GM21447 (cell line): ENCODE data around the gene AVEN.
"Not testable (repeated sequence)": the region's sequence is repeated elsewhere in the genome, so short reads cannot be mapped to it uniquely, and the experiment has no call there.

Experiments used
- ATAC-seq: cut with Tn5 transposase; IDR thresholded peaks from one replicate; pipeline ENCODE4 v1.9.1; 2021; ENCODE audit not compliant: unreplicated experiment

Gene AVEN

DNA sequence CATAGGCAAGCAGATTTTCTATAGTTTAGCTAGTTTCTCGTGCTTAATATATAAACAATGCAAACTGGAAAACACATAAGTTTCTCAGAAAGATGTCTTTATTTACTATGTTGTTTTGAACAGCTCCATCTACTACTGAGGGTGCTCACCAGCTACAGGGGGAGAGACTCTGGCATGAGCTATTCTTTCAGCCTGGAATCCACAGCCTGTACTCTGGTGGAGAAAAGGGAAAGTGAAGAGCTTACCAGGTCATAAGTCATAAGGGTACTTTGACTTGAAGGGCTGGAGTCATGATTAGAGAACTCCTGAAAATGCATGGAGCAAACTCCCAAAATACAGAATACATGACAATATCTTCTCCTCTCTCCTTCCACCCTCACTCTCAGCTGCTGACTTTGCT lies 4.4 kb upstream of the AVEN start:
- no peak for ATAC-seq

DNA sequence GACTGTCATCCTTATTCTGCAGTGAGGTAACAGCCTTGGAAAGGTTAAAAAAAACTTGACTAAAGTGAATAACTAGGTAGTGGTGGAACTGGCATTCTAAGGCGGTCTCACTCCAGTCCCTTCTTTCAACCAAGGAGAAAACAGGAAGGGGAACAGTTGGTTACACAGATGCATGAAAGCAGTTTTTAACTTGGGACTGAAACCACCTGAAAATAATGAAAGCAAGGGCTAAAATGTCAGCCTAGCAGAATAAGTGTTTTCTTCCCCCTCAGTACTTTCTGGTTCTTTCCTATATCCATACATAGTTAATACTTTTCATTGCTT lies 748 bp upstream of the AVEN start:
- ATAC-seq: peak; percentile 21

DNA sequence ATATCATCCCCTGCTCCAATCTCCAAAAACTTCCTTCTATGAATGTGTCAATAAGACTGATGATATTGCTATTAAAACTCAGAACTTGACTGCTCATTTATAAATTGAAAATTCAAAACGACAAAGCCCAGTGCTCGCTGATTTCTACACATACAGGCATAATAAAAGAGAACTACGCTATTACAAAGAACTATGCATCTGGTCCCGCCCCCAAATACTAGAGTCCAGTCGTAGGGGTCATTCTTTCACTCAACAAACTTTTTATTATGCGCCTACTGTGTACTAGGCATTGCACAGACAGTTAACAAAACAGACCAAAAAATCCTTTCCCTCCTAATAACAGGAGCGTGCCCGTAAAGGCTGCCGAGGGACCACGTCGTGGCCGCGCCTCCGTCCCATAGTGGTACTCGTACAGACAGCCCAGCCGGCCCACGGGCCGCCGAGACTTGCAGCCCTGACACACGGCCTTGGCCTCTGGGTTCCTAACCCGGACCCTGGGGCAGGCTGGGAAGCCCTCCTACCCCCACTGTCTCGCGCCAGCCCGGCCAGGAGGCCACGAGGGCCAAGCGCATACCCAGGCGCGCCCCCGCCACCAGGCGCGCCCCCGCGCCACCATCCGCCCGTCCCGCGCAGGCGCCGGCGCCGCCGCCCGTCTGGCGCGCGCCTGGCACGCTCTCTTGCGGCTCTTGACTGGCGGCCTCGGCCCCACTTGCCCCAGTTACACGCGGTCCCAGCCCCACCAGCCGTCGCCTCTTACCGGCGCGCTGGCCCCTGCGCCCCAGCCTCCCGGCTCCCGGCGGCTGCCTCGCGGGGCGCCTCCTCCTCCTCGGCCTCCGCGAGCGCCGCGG lies 757 bp downstream of the AVEN start:
- ATAC-seq: peak; percentile 67

DNA sequence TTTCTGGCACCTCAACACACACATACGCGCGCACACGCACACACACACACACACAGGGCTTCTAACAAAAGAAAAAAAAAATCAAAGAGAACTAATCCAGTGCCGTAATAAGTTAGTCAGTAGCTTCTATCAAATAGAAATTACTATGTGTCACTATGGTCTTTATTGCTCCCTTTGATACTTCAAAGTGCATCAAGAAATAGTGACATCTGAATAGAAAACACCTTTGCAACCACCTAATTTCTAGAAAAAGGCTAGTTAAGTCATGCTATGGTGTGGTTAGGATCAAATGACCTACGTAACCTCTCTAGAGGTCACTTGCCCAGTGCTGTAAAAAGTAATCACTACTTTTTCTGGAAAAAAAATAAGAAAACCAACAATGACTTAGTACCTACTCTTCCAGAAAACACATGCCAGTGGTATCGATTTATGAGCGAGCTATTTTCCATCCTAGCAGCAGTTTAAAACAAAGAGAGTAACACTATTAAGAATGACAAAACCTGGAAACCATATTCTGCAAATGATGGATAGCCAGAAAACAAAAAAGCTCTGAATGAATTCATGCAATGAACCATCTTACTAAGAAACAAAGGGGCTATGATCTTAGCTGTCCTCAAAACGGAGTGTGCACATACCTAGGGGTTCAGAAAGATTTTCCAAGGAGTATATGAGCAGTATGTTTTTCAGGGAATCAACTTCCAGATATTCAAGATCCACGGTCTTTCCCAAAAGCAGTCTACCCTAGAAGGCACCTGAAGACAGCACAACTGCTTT lies 6.8 kb downstream of the AVEN start:
- no peak for ATAC-seq

DNA sequence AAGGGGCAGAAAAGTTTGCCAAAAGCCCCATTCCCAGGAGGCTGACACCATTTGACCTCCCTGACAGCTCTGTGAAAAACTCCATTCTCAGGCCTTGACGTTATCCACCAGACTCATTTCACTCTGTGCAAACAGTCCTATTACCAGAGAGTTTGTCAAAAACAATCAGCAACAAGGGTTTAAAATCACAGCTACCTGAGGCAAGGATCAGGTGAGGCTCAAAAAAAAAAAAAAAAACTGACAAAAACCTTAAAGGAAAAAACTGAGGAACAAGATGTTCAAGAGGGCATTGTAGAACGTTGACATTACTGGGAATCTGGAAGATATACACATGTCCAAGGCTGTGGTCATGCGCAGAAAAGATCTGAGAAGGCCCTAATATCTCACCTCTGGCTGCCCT lies 11.4 kb downstream of the AVEN start:
- ATAC-seq: no peak

DNA sequence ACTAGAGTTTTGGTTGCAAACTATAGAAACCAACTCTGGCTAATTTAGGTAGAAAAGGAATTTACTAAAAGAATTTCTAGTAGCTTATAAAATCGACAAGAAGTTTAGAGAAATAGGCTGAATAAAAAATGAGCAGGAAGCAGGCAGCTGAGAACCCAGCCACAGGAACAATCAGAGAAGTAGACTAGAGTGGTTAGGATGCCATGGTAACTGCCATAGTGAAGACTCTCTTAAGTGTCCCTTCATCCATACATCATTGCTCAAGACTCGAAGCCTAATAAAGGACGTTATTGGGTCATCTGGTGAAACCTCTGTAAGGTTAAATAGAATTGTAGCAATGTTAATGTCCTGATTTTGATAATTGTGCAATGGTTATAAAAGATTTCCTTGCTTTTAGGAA lies 13.8 kb downstream of the AVEN start:
- no peak for ATAC-seq

DNA sequence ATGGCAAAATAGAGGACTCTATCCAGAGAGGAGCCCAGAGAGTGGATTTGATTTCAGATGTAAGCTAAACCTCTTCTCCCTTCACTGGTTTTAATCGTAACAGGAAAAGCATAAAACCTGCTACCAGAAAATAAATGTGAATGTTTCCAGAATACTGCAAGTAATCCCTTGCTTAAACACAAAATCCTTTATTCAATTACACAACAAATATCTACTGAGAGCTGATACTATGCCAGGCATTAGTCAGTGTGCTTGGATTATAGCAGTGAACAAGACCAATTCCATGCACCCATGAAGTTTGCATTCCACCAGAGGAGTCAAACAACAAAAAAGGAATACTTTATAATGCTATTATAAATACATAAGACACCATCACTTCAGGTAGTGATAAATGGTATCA lies 15.1 kb downstream of the AVEN start:
- no peak for ATAC-seq

DNA sequence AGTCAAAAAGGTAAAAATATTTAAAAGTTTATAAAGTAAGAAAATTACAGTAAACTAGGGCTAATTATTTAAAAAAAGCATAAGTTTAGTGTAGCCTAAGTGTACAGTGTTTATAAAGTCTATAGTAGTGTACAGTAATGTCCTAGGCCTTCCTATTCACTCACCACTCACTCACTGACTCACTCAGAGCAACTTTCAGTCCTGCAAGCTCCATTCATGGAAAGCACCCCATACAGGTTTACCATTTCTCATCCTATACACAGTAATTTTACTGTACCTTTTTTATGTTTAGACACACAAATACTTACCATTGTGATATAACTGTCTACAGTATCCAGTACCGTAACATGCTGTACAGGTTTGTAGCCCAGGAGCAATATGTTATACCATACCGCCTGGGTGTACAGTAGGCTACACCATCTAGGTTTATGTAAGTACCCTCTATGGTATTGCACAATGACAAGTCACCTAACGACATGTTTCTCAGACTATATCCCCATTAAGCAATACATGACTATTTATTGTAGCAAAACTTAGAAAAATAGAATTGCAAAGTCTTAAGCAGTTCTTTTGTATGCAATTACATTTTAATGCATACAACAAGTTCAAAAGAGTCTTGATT lies 19.5 kb downstream of the AVEN start:
- ATAC-seq: no peak

DNA sequence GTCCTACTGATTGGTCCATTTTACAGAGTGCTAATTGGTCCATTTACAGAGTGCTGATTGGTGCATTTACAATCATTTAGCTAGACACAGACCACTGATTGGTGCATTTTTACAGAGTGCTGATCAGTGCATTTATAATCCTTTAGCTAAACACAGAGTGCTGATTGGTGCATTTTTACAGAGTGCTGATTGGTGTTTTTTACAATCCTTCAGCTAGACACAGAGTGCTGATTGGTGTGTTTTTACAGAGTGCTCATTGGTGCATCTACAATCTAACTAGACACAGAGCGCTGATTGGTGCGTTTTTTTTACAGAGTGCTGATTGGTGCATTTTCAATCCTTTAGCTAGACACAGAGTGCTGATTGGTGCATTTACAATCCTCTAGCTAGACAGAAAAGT lies 20.3 kb downstream of the AVEN start:
- not testable (repeated sequence) for ATAC-seq

DNA sequence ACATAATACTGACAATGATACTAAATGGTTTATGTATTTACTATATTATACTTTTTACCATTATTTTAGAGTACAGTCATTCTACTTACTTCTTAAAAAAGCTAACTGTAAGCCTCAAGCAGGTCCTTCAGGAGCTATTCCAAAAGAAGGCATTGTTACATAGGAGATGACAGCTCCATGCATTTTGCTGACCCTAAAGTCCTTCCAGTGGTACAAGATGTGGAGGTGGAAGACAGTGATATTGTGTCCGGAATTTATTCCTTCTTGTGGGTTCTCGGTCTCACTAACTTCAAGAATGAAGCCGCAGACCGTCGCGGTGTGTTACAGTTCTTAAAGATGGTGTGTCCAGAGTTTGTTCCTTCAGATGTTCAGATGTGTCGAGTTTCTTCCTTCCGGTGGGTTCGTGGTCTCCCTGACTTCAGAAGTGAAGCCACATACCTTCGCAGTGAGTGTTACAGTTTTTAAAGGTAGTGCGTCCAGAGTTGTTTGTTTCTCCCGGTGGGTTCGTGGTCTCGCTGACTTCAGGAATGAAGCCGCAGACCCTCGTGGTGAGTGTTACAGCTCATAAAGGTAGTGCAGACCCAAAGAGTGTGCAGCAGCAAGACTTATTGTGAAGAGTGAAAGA lies 20.9 kb downstream of the AVEN start:
- ATAC-seq: no peak

DNA sequence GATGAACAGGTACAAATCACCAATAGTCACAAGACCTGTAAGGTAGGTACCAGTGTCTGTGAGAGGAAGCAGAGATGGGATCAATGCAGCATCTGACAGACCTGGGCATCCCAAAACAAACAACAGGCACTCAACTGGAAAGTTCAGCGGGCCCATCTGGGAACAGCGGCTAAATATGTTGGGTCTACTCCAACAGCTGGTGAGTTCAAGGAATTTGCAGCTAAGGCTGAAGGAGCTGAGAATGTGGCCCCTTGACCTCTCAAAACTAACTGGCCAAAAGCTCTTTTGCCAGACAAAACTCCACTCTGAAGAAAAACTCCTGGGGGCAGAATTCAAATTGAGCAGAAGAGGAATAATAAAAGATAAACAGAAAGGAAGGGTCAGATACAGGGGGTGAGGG lies 24.4 kb downstream of the AVEN start:
- no peak for ATAC-seq

DNA sequence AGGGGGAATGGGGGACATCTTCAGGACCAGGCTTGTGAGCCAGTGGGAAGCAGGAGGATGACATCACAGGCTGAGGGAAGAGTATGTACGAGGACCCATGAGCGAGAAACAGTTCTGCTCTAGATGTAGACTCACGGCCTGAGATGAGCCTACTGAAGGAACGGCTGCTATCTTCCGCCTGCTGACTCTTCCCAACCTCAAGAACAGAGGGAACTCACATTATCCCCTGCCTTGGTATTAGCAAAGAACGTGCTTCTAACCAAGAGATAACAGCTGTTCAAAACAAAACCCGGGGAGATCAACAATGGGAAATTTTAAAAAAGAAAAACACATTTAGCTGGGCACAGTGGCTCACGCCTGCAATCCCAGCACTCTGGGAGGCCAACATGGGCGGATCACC lies 25.3 kb downstream of the AVEN start:
- ATAC-seq: no peak

DNA sequence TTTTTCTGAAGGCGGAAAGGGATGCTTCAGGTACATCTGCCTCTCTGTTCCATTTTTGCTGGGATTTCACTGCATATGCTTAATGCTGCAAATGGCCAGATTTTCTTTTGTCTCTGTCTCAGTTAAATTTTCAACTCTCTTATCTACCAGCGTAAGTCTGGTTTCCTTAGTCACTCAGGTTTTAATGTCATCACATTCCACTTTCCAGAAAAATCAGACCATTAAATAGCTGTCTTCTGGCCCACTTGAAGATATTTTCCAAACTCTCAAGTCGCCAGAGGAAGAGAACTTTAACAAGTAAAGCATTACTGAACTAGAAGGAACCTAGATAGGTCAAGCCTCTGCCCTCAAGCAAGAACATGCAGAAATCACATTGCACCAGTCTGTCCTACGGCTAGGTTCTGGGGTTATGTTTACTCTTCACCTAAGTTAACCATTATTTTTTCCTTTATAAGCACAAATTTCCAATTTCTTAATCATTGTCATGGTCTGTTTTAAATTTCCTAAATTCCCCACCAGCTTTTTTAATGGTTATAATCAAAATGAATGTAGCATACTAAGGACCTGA lies 26.5 kb downstream of the AVEN start:
- no peak for ATAC-seq

DNA sequence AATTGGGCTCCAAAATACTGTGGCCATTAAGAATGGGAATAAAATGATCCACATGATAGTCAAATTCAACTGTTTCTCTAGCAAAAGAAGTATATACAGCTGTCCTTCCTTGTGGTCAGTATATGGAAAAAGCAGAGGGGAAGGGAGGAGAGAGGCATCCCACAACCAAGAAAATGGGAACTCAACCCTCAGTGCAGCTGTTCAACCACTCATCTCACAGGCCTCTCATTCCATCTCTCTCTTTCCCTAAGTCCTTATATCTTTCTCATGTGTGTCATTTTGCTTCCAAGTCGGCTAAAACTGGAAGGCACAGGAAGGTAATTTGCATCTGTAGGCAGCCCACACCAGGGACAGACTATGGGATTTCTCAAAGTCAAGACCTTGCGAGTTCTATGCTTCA lies 27.5 kb downstream of the AVEN start:
- no peak for ATAC-seq

DNA sequence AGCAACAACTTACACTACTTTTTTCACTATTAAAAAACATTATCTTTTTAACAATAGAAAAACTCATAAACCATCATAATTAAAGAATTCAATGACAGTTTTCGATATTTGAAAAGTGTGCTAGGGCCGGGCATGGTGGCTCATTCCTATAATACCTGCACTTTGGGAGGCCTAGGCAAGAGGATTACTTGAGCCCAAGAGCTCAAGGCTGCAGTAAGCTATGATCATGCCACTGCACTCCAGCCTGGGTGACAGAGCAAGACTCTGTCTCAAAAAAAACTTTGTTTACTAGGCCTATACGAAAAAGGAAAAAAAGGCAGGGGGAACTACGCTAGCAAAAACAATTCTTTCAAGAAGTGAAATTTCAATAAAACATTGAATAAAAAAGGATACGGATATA lies 28.1 kb downstream of the AVEN start:
- ATAC-seq: no peak

DNA sequence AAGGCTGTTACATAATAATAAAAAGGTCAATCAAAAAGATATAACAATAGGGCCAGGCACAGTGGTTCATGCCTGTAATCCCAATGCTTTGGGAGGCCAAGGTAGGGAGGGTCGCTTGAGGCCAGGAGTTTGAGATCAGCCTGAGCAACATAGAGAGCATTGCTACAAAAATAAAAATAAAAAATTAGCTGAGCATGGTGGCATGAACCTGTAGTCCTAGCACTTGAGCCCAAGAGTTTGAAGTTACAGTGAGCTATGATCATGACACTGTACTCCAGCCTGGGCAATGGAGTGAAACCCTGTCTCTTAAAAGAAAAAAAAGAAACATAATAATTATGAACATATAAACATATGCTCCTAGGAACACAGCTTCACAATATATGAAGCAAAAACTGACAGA lies 29.3 kb downstream of the AVEN start:
- ATAC-seq: no peak

DNA sequence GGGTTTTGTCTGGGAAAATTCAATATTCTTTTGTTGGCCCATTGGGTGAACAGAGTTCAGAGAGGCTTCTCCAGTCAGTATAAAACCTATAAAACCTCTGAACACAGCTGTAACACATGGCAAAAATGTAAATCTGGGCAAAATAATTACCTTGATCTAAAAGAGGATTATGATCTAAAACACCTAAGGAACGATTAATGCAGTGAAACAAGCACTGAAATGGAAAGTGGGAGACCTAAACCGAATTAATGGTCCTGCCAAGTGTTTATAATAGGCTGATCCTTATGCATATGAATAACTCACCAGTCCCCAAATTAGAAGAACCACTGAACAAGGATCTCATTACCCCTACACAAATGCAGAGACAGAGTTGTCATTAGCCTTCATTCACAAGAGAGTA lies 32.6 kb downstream of the AVEN start:
- no peak for ATAC-seq

DNA sequence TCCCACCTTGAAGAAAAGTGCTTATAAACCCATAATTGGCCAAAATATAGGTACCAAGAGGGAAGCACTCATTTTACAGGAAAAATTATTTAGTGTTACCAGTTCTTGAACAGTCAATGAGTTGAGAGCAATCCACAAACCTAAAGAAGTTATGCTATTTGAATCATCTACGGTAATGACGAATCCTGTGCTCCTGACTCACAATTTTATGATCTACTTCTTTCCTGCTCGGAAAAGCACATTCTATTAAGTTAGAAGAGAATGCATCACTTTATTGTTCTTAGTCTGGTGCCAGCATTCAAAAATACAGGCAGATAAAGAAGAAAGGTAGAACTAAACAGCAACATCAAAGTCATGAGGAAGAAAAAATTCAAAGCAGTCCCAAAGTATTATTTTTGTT lies 37.5 kb downstream of the AVEN start:
- no peak for ATAC-seq

DNA sequence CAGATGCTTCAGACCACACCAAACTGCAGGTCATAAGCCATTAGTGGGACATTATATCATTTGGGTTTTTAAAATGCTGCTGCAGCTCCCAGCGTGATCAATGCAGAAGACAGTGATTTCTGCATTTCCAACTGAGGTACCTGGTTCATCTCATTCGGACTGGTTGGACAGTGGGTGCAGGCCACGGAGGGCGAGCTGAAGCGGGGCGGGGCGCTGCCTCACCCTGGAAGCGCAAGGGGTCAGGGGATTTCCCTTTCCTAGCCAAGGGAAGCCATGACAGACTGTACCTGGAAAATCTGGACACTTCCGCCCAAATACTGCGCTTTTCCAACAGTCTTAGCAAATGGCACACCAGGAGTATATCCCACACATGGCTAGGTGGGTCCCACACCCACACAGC lies 43.3 kb downstream of the AVEN start:
- not testable (repeated sequence) for ATAC-seq

DNA sequence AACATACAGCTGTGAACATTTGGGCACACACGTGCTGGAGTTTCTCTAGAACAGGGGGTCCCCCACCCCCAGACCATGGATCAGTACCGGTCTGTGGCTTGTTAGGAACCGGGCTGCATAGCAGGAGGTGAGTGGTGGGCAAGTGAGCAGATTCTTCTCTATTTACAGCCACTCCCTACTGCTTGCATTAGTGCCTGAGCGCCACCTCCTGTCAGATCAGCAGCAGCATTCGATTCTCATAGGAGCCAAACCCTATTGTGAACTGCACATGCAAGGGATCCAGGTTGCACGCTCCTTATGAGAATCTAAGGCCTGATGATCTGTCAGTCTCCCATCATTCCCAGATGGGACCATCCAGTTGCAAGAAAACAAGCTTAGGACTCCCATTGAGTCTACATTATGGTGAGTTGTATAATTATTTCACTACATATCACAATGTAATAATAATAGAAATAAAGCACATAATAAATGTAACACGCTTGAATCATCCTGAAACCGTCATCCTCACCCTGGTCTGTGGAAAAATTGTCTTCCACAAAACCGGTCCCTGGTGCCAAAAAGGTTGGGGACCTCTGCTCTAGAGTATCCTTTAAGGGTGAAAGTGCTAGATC lies 44.9 kb downstream of the AVEN start:
- ATAC-seq: no peak

DNA sequence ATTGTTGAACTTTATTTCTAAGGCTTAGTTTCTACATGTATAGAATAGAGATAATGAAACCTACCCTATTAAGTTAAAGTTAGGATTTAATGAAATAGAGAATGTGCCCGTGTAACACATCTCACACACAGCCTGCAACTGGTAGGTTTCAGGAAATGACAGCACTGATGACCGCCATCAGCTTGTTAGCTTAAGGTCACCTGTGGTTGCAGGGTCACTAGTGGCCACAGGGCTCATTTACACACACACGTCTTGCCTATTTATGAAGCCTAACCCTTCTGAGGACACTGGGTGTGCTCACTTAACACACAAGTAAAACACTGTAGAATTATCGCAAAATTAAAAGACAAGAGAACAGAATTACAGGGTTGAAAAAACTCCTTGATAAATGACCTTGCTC lies 50.6 kb downstream of the AVEN start:
- no peak for ATAC-seq
